Measurements from ENCODE around the gene SLC37A1.

GRCh38 chr21:42580793-42581321 lies 67.2 kb downstream of the SLC37A1 start:
- TF ChIP-seq CTCF (conservative IDR thresholded peaks at IDR 0.05; ENCODE audit: low read depth, low read length), result no peak
- TF ChIP-seq EZH2 (IDR thresholded peaks at IDR 0.05; ENCODE audit: borderline replicate concordance, low read depth, low read length, poor library complexity, severe bottlenecking), result no peak

Measured in A673 (cell line).